ENCODE measurements around the gene SOBP. TPM values are rescaled to one million over a fixed set of nuclear protein-coding genes. Genes with fewer than 3 reads are reported as not detected.

Gene SOBP
- total RNA-seq, 2 donors from 2014 or later: 10.3 to 11.1 TPM

GRCh38 chr6:107589934-107590333 lies 100.0 kb downstream of the SOBP start:
- Histone ChIP-seq H3K4me1 (ENCODE audit: control insufficient read depth in 1 of 2, low read depth in 2 of 2) (peaks cover 0 to 6% of the 10 kb centered on the region in 2 donors), H3K27me3 (replicated peaks; ENCODE audit: insufficient read depth) (no peaks in the 10 kb centered on the region), H3K27ac (no peak overlapping the region), H3K4me3 (no peak overlapping the region), H3K9me3 (no peaks in the 10 kb centered on the region), H3K36me3 (no peaks in the 10 kb centered on the region)
- ATAC-seq (ENCODE audit: insufficient number of reproducible peaks, low FRiP score, low read depth): no peak
- TF ChIP-seq, protein P1, sequence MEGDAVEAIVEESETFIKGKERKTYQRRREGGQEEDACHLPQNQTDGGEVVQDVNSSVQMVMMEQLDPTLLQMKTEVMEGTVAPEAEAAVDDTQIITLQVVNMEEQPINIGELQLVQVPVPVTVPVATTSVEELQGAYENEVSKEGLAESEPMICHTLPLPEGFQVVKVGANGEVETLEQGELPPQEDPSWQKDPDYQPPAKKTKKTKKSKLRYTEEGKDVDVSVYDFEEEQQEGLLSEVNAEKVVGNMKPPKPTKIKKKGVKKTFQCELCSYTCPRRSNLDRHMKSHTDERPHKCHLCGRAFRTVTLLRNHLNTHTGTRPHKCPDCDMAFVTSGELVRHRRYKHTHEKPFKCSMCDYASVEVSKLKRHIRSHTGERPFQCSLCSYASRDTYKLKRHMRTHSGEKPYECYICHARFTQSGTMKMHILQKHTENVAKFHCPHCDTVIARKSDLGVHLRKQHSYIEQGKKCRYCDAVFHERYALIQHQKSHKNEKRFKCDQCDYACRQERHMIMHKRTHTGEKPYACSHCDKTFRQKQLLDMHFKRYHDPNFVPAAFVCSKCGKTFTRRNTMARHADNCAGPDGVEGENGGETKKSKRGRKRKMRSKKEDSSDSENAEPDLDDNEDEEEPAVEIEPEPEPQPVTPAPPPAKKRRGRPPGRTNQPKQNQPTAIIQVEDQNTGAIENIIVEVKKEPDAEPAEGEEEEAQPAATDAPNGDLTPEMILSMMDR (IDR thresholded peaks at IDR 0.05): no peak
- no peak for DNase-seq (ENCODE audit: low spot score)

- H3K4me3 ChIP-seq: no peak overlapping the region
- H3K36me3 ChIP-seq: no peaks in the 10 kb centered on the region
- H3K27ac ChIP-seq: no peak overlapping the region
- peaks cover 1 to 8% of the 10 kb centered on the region in 2 donors for H3K4me1 ChIP-seq (ENCODE audit: control insufficient read depth in 1 of 2, low read depth in 2 of 2)
- H3K27me3 ChIP-seq (replicated peaks; ENCODE audit: insufficient read depth): no peaks in the 10 kb centered on the region
- ATAC-seq (ENCODE audit: insufficient number of reproducible peaks, low FRiP score, low read depth): no peak
- H3K9me3 ChIP-seq: no peaks in the 10 kb centered on the region
- DNase-seq (ENCODE audit: low spot score): no peak
- TF ChIP-seq, protein P1 (IDR thresholded peaks at IDR 0.05): no peak
Measured at GRCh38 chr6:107590378-107590777, 100.5 kb downstream of the SOBP start.

DNA sequence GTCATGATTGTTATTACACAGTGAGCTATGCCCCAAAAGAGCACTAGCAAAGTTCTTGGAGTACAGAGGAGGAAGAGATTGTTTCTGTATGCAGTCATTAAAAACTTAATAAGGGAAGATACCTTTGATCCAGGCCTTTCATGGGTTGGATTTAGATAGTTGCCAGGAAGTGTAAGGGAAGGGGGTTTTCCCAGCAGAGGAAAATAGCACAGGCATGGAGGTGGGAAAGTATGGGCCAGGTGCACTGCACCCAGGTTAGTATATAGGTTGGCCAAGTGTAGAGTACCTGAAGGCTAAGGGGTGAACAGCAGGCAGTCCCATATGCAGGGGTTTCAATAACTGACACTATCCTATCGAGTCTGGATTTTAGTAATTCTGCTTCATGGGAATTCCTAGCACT lies 101.4 kb downstream of the SOBP start:
- DNase-seq (ENCODE audit: low spot score) (no peak), ATAC-seq (ENCODE audit: insufficient number of reproducible peaks, low FRiP score, low read depth) (no peak)
- no peaks in the 10 kb centered on the region for H3K36me3 ChIP-seq
- no peaks in the 10 kb centered on the region for H3K9me3 ChIP-seq
- TF ChIP-seq, protein P1 (IDR thresholded peaks at IDR 0.05): no peak
- no peak overlapping the region for H3K4me3 ChIP-seq
- H3K27me3 ChIP-seq (replicated peaks; ENCODE audit: insufficient read depth): no peaks in the 10 kb centered on the region
- no peak overlapping the region for H3K27ac ChIP-seq
- peaks cover 3 to 10% of the 10 kb centered on the region in 2 donors for H3K4me1 ChIP-seq (ENCODE audit: control insufficient read depth in 1 of 2, low read depth in 2 of 2)

DNA sequence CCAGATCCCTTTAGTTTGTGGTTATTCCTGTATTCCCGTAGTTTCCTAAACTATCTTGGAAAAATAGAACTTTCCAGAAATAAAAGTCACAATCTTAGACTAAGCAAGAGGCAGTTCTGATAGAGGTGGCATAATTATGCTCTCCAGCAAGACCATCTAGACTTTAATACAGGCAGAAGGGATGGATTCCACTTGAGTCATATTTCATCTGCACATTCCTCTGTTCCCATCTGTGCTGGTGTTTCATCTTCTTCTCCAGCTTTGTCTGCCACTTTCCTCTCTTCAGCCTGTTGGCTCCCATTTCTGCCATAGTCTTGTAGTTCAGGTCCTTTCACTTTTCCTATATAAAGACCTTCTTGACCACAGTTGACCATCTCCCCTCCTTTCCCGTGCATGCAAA lies 102.9 kb downstream of the SOBP start:
- Histone ChIP-seq H3K4me1 (ENCODE audit: control insufficient read depth in 1 of 2, low read depth in 2 of 2) (peaks cover 3 to 10% of the 10 kb centered on the region in 2 donors), H3K27ac (no peak overlapping the region), H3K4me3 (no peak overlapping the region), H3K9me3 (no peaks in the 10 kb centered on the region), H3K36me3 (no peaks in the 10 kb centered on the region), H3K27me3 (replicated peaks; ENCODE audit: insufficient read depth) (no peaks in the 10 kb centered on the region)
- no peak for ATAC-seq (ENCODE audit: insufficient number of reproducible peaks, low FRiP score, low read depth)
- TF ChIP-seq, protein P1 (IDR thresholded peaks at IDR 0.05): no peak
- no peak for DNase-seq (ENCODE audit: low spot score)

DNA sequence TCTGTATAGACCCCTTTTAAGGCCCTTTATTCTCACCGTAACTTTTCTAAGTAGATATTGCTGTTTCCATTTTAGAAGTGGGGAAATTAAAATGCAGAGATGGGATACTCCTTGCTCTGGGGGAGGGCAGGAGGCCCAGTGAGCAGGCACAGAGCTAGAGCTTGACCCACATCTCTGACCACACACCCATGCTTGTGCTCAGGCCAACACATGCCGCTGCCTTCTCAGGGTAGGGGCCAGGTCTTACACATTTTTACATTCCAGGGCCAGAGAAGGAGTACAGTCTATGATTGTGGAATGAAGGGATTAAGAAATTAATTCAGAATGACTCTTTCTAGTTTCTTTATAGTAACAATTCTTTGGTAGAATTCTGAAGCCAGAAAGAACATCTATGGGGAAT lies 104.8 kb downstream of the SOBP start:
- TF ChIP-seq, protein P1 (IDR thresholded peaks at IDR 0.05): no peak
- H3K4me3 ChIP-seq: no peak overlapping the region
- no peak overlapping the region for H3K27ac ChIP-seq
- DNase-seq (ENCODE audit: low spot score) (no peak), ATAC-seq (ENCODE audit: insufficient number of reproducible peaks, low FRiP score, low read depth) (no peak)
- no peaks in the 10 kb centered on the region for H3K36me3 ChIP-seq
- H3K27me3 ChIP-seq (replicated peaks; ENCODE audit: insufficient read depth): no peaks in the 10 kb centered on the region
- no peaks in the 10 kb centered on the region for H3K9me3 ChIP-seq
- peaks cover 3 to 10% of the 10 kb centered on the region in 2 donors for H3K4me1 ChIP-seq (ENCODE audit: control insufficient read depth in 1 of 2, low read depth in 2 of 2)
